GM18511 (cell line): ENCODE results near the gene NPLOC4.

Experiments
- ATAC-seq: cut with Tn5 transposase; IDR thresholded peaks from one replicate; pipeline ENCODE4 v1.9.1; 2021; ENCODE audit warnings: mild to moderate bottlenecking, moderate library complexity; ENCODE audit not compliant: unreplicated experiment

Gene NPLOC4

GRCh38 chr17:81568416-81568815 is 68.5 kb downstream of the NPLOC4 start:
- no peak for ATAC-seq

GRCh38 chr17:81567191-81567590 is 69.7 kb downstream of the NPLOC4 start:
- no peak for ATAC-seq

- no peak for ATAC-seq
These were observed 70.3 kb downstream of the NPLOC4 start for GRCh38 chr17:81566461-81567126.

- no peak for ATAC-seq
These were observed 71.7 kb downstream of the NPLOC4 start for GRCh38 chr17:81565231-81565630.

GRCh38 chr17:81564778-81565177 is 72.1 kb downstream of the NPLOC4 start:
- ATAC-seq: no peak

GRCh38 chr17:81563861-81564586 is 72.9 kb downstream of the NPLOC4 start:
- ATAC-seq: no peak

GRCh38 chr17:81561494-81561885 is 75.4 kb downstream of the NPLOC4 start:
- ATAC-seq: no peak

- ATAC-seq: no peak
These were observed 77.7 kb downstream of the NPLOC4 start for GRCh38 chr17:81558941-81559806.

- ATAC-seq: no peak
These were observed 78.8 kb downstream of the NPLOC4 start for GRCh38 chr17:81558115-81558468.

GRCh38 chr17:81557276-81558114 is 79.4 kb downstream of the NPLOC4 start:
- no peak for ATAC-seq

- ATAC-seq: no peak
These were observed 80.0 kb downstream of the NPLOC4 start for GRCh38 chr17:81556863-81557262.

- ATAC-seq: no peak
These were observed 80.7 kb downstream of the NPLOC4 start for GRCh38 chr17:81556175-81556691.

GRCh38 chr17:81553616-81554181 is 83.2 kb downstream of the NPLOC4 start:
- no peak for ATAC-seq

GRCh38 chr17:81553018-81553615 is 83.8 kb downstream of the NPLOC4 start:
- peak; percentile 52 for ATAC-seq

GRCh38 chr17:81552244-81553017 is 84.5 kb downstream of the NPLOC4 start, which contains the start of gene FAAP100:
FAAP100 (minus strand) TSS chr17:81552353; CDS start chr17:81552330, 23 bp downstream.
- ATAC-seq: peak; percentile 55

GRCh38 chr17:81551458-81552243 is 85.3 kb downstream of the NPLOC4 start:
- ATAC-seq: peak; percentile 18

GRCh38 chr17:81550830-81551457 is 86.0 kb downstream of the NPLOC4 start:
- no peak for ATAC-seq

GRCh38 chr17:81550285-81550684 is 86.6 kb downstream of the NPLOC4 start:
- ATAC-seq: no peak
